Fibroblast of lung (primary cell): ENCODE results near the gene PVRIG. TPM values are rescaled to one million over a fixed set of nuclear protein-coding genes. Genes with fewer than 3 reads are reported as not detected.
A peak's percentile ranks its signal among the peaks of the same experiment; 100 is the strongest.
"Not testable (repeated sequence)": the region's sequence is repeated elsewhere in the genome, so short reads cannot be mapped to it uniquely, and the experiment has no call there.

Experiments
- DNase-seq, 2 donors: peaks; one replicate each; pipeline versions ENCODE4 v3.0.0 to v3.0.0-alpha.2; 2010; ENCODE audit warnings: low read depth in 2 of 2
- H2AFZ ChIP-seq: 2 replicates; pipeline ENCODE4 v1.5.1; 2012; ENCODE audit warnings: low read length, control low read depth, inconsistent platforms
- H3K27ac ChIP-seq: 2 replicates; pipeline ENCODE4 v1.5.1; 2011; ENCODE audit warnings: low read length, control low read depth; ENCODE audit not compliant: insufficient read depth
- H3K27me3 ChIP-seq: 2 replicates; pipeline ENCODE4 v1.5.1; 2011; ENCODE audit warnings: mild to moderate bottlenecking, low read length; ENCODE audit not compliant: control insufficient read depth, insufficient read depth
- H3K36me3 ChIP-seq: 2 replicates; pipeline ENCODE4 v1.5.1; 2011; ENCODE audit warnings: low read length; ENCODE audit not compliant: control insufficient read depth, insufficient read depth
- H3K4me1 ChIP-seq: 2 replicates; pipeline ENCODE4 v1.5.1; 2011; ENCODE audit warnings: low read length; ENCODE audit not compliant: control insufficient read depth, insufficient read depth; ENCODE audit errors: extremely low read depth
- H3K4me2 ChIP-seq: 2 replicates; pipeline ENCODE4 v1.5.1; 2011; ENCODE audit warnings: low read length, control low read depth; ENCODE audit not compliant: insufficient read depth; ENCODE audit errors: extremely low read depth
- H3K4me3 ChIP-seq, 4 experiments: fragments of 200-600 bp in 1 of 4; sonication (generic) in 1 of 4; replicated peaks in 1 of 4; 2 replicates each; pipeline ENCODE4 v1.5.1; 2011 to 2016; ENCODE audit warnings: low read length in 4 of 4, low read depth in 3 of 4, mild to moderate bottlenecking in 3 of 4, control low read depth in 2 of 4, inconsistent platforms in 1 of 4, mixed read lengths in 1 of 4; ENCODE audit not compliant: insufficient read depth in 1 of 4; ENCODE audit errors: control extremely low read depth in 1 of 4
- H3K79me2 ChIP-seq: 2 replicates; pipeline ENCODE4 v1.5.1; 2012; ENCODE audit warnings: mild to moderate bottlenecking, low read length, inconsistent platforms; ENCODE audit not compliant: control insufficient read depth, insufficient read depth
- H3K9ac ChIP-seq: 2 replicates; pipeline ENCODE4 v1.5.1; 2011; ENCODE audit warnings: mild to moderate bottlenecking, low read length, control low read depth; ENCODE audit not compliant: insufficient read depth
- H3K9me3 ChIP-seq: 2 replicates; pipeline ENCODE4 v1.5.1; 2012; ENCODE audit warnings: low read depth, low read length; ENCODE audit not compliant: control insufficient read depth, insufficient read depth
- H4K20me1 ChIP-seq: 2 replicates; pipeline ENCODE4 v1.5.1; 2011; ENCODE audit warnings: low read length; ENCODE audit not compliant: control insufficient read depth, insufficient read depth; ENCODE audit errors: extremely low read depth
- EZH2 ChIP-seq: IDR thresholded peaks from 2 replicates; pipeline ENCODE4 v1.5.1; 2012; ENCODE audit warnings: low read length, control low read depth, mild to moderate bottlenecking; ENCODE audit errors: missing control alignments
- polyA plus RNA-seq, 2 donors: library from polyadenylated mRNA; depleted of rRNA in 1 of 2; stranded (reverse) in 1 of 2; unstranded in 1 of 2; fragments of >200 nt; gene quantifications; 2 replicates each; pipeline ENCODE4 v1.2.1, GENCODE V29; 2011 to 2012; ENCODE audit warnings: missing spikeins in 1 of 2
- total RNA-seq: library from RNA; depleted of rRNA; stranded (reverse); fragments of >200 nt; gene quantifications from 2 replicates; pipeline ENCODE4 v1.2.1, GENCODE V29; 2014
- TF ChIP-seq, protein P1 (sequence below), 2 donors: IDR thresholded peaks in 1 of 2; conservative IDR thresholded peaks in 1 of 2; 1 replicate in 1 of 2; 2 replicates in 1 of 2; pipeline ENCODE4 v1.5.1; 2011 to 2012; ENCODE audit warnings: low read length in 2 of 2, control low read depth in 1 of 2, inconsistent platforms in 1 of 2, low read depth in 1 of 2, mild to moderate bottlenecking in 1 of 2

PVRIG gene
- total and polyA plus RNA-seq, 2 donors (not counting 1 experiment from before 2014, with no cell fraction given) = not detected

GRCh38 chr7:100215895-100216294 is 3.9 kb upstream of the PVRIG start:
- Histone ChIP-seq H3K4me1 (no peaks in the 10 kb centered on the region), H3K36me3 (no peaks in the 10 kb centered on the region), H3K9ac (no peak overlapping the region), H3K4me3 (no peak overlapping the region), H3K4me2 (no peak overlapping the region), H3K9me3 (no peaks in the 10 kb centered on the region), H3K27me3 (no peaks in the 10 kb centered on the region), H4K20me1 (no peaks in the 10 kb centered on the region), H3K27ac (no peak overlapping the region), H3K79me2 (no peaks in the 10 kb centered on the region), H2AFZ (no peak overlapping the region)
- TF ChIP-seq, protein P1, sequence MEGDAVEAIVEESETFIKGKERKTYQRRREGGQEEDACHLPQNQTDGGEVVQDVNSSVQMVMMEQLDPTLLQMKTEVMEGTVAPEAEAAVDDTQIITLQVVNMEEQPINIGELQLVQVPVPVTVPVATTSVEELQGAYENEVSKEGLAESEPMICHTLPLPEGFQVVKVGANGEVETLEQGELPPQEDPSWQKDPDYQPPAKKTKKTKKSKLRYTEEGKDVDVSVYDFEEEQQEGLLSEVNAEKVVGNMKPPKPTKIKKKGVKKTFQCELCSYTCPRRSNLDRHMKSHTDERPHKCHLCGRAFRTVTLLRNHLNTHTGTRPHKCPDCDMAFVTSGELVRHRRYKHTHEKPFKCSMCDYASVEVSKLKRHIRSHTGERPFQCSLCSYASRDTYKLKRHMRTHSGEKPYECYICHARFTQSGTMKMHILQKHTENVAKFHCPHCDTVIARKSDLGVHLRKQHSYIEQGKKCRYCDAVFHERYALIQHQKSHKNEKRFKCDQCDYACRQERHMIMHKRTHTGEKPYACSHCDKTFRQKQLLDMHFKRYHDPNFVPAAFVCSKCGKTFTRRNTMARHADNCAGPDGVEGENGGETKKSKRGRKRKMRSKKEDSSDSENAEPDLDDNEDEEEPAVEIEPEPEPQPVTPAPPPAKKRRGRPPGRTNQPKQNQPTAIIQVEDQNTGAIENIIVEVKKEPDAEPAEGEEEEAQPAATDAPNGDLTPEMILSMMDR (conservative IDR thresholded peaks at IDR 0.05 in 1 of 2, IDR thresholded peaks at IDR 0.05 in 1 of 2; ENCODE audit: low read depth in 1 of 2, low read length in 2 of 2) = no peak
- TF ChIP-seq EZH2 = no peak
- peak; percentile 19 to 22 for DNase-seq

DNA sequence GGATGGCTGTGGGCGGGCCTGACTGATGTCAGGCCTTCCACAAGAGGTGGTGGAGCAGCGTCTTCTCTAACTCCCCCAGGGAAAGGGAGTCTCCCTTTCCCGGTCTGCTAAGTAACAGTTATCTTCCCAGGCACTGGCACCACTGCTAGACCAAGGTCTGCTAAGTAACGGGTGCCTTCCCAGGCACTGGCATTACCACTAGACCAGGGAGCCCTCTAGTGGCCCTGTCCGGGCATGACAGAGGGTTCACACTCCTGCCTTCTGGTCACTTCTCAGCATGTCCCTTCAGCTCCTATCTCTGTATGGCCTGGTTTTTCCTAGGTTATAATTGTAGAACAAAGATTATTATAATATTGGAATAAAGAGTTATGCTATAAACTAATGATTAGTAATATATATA is 1.8 kb upstream of the PVRIG start:
- not testable (repeated sequence) for H3K79me2 ChIP-seq, H3K27ac ChIP-seq, H3K4me2 ChIP-seq, H3K4me1 ChIP-seq, H4K20me1 ChIP-seq, H3K9me3 ChIP-seq, H3K27me3 ChIP-seq, H3K4me3 ChIP-seq, H3K36me3 ChIP-seq, H3K9ac ChIP-seq, H2AFZ ChIP-seq
- DNase-seq = peak; percentile 6 to 12
- TF ChIP-seq, protein P1 (conservative IDR thresholded peaks at IDR 0.05 in 1 of 2, IDR thresholded peaks at IDR 0.05 in 1 of 2; ENCODE audit: low read depth in 1 of 2, low read length in 2 of 2) = peak; percentile 30 to 40

GRCh38 chr7:100219271-100219737 is 445 bp upstream of the PVRIG start:
- Histone ChIP-seq H2AFZ (no peak overlapping the region), H3K27me3 (no peaks in the 10 kb centered on the region), H3K79me2 (no peaks in the 10 kb centered on the region), H3K9ac (no peak overlapping the region), H4K20me1 (no peaks in the 10 kb centered on the region), H3K9me3 (no peaks in the 10 kb centered on the region), H3K4me1 (no peaks in the 10 kb centered on the region), H3K27ac (no peak overlapping the region), H3K4me3 (no peak overlapping the region), H3K4me2 (no peak overlapping the region), H3K36me3 (no peaks in the 10 kb centered on the region)
- no peak for DNase-seq
- TF ChIP-seq, protein P1 (conservative IDR thresholded peaks at IDR 0.05 in 1 of 2, IDR thresholded peaks at IDR 0.05 in 1 of 2; ENCODE audit: low read depth in 1 of 2, low read length in 2 of 2) = no peak
